ENCODE results near the gene NT5DC4.

DNA sequence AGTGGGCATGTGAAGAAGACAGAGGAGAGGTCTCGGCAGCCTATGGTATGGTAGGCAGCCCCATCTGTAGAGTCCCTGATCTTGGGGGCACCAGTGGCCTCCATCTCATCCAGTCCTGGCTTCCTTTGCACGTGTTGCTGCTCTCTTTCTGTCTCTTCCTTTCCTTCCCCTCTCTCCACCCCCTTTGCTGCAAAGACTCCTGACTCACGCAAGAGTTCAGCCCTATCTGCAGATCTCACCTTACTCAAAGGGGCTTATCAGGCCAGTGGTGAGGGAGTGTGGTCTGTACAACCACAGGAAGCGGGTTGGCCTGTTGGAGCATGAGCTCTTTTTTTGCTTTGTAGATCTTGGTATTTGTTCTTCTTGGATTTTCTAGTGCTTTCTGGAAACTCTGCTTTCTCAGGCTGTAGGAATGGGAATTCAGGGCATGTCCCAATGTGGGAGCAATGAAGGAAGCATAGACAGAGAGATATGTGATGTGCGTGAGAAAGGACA, 14.6 kb upstream of the NT5DC4 start:
- TF ChIP-seq NRF1 (IDR thresholded peaks at IDR 0.05; ENCODE audit: low read depth, low read length): no peak
- TF ChIP-seq, protein P1, sequence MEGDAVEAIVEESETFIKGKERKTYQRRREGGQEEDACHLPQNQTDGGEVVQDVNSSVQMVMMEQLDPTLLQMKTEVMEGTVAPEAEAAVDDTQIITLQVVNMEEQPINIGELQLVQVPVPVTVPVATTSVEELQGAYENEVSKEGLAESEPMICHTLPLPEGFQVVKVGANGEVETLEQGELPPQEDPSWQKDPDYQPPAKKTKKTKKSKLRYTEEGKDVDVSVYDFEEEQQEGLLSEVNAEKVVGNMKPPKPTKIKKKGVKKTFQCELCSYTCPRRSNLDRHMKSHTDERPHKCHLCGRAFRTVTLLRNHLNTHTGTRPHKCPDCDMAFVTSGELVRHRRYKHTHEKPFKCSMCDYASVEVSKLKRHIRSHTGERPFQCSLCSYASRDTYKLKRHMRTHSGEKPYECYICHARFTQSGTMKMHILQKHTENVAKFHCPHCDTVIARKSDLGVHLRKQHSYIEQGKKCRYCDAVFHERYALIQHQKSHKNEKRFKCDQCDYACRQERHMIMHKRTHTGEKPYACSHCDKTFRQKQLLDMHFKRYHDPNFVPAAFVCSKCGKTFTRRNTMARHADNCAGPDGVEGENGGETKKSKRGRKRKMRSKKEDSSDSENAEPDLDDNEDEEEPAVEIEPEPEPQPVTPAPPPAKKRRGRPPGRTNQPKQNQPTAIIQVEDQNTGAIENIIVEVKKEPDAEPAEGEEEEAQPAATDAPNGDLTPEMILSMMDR (IDR thresholded peaks at IDR 0.05): no peak
